Epithelial cell of esophagus (primary cell): ENCODE results near the gene DNMT3A.

Experiments
- DNase-seq: peaks from one replicate; pipeline ENCODE4 v3.0.0; 2010; ENCODE audit warnings: low read depth
- H3K4me3 ChIP-seq: 2 replicates; pipeline ENCODE4 v1.5.1; 2011; ENCODE audit warnings: mild to moderate bottlenecking, low read length, control low read depth
- CTCF ChIP-seq: IDR thresholded peaks from 2 replicates; pipeline ENCODE4 v1.5.1; 2011; ENCODE audit warnings: low read depth, mild to moderate bottlenecking, low read length, control low read depth, inconsistent platforms; ENCODE audit not compliant: insufficient read depth; ENCODE audit errors: missing control alignments

The DNMT3A gene

GRCh38 chr2:25302758-25303375, 38.9 kb downstream of the DNMT3A start:
- TF ChIP-seq CTCF, result no peak
- no peak for DNase-seq
- no peak overlapping the region for H3K4me3 ChIP-seq

GRCh38 chr2:25301453-25302352, 40.0 kb downstream of the DNMT3A start:
- no peak for TF ChIP-seq CTCF
- DNase-seq, result peak; percentile 97
- no peak overlapping the region for H3K4me3 ChIP-seq

GRCh38 chr2:25300001-25300400, 41.7 kb downstream of the DNMT3A start:
- no peak for TF ChIP-seq CTCF
- no peak for DNase-seq
- H3K4me3 ChIP-seq, result no peak overlapping the region

GRCh38 chr2:25298776-25299431, 42.8 kb downstream of the DNMT3A start:
- no peak for DNase-seq
- no peak for TF ChIP-seq CTCF
- no peak overlapping the region for H3K4me3 ChIP-seq

- H3K4me3 ChIP-seq, result no peak overlapping the region
- TF ChIP-seq CTCF, result peak; percentile 5
- DNase-seq, result no peak
Measured at GRCh38 chr2:25297738-25298137, 44.0 kb downstream of the DNMT3A start.

GRCh38 chr2:25295621-25296020, 46.1 kb downstream of the DNMT3A start:
- H3K4me3 ChIP-seq, result no peak overlapping the region
- no peak for DNase-seq
- no peak for TF ChIP-seq CTCF
